Gastrocnemius medialis (tissue), 4 donors: ENCODE results near the gene ITGB5. TPM values are rescaled to one million over a fixed set of nuclear protein-coding genes. Genes with fewer than 3 reads are reported as not detected.

Source experiments
- ATAC-seq, 2 donors: fragments of 150-250 bp; one replicate each; pipeline ENCODE4 v1.9.1; 2016
- DNase-seq, 2 donors: peaks; one replicate each; pipeline ENCODE4 v3.0.0-alpha.2; 2019
- H3K27ac ChIP-seq, 4 donors: fragments of 200-600 bp; sonication (generic); 1 replicate in 1 of 4; 2 replicates in 3 of 4; pipeline ENCODE4 v1.5.1; 2016 to 2018; ENCODE audit warnings: mild to moderate bottlenecking in 2 of 4, moderate library complexity in 1 of 4
- H3K27me3 ChIP-seq, 3 donors: fragments of 200-600 bp; sonication (generic) in 2 of 3; 1 replicate in 1 of 3; 2 replicates in 2 of 3; pipeline versions ENCODE4 v1.5.1 to v1.6.0; 2016 to 2019; ENCODE audit warnings: mild to moderate bottlenecking in 1 of 3, moderate library complexity in 1 of 3
- H3K36me3 ChIP-seq, 2 donors: fragments of 200-600 bp; sonication (generic) in 1 of 2; one replicate each; pipeline ENCODE4 v1.5.1; 2017 to 2018
- H3K4me1 ChIP-seq, 2 donors: fragments of 200-600 bp; sonication (generic) in 1 of 2; one replicate each; pipeline ENCODE4 v1.5.1; 2016 to 2017; ENCODE audit warnings: mild to moderate bottlenecking in 2 of 2
- H3K4me3 ChIP-seq, 4 donors: fragments of 200-600 bp; sonication (generic) in 3 of 4; 1 replicate in 1 of 4; 2 replicates in 3 of 4; pipeline ENCODE4 v1.5.1; 2016 to 2019; ENCODE audit warnings: mild to moderate bottlenecking in 2 of 4
- H3K9me3 ChIP-seq, 3 donors: fragments of 200-600 bp; sonication (generic) in 2 of 3; 1 replicate in 1 of 3; 2 replicates in 2 of 3; pipeline ENCODE4 v1.5.1; 2016 to 2019
- CTCF ChIP-seq, 5 experiments: fragments of 450-650 bp in 3 of 5; fragments of 200-600 bp in 2 of 5; sonication (generic) in 2 of 5; IDR thresholded peaks in 4 of 5; conservative IDR thresholded peaks in 1 of 5; 1 replicate in 4 of 5; 2 replicates in 1 of 5; pipeline ENCODE4 v1.5.1; 2016 to 2019; ENCODE audit warnings: antibody characterized with exemption in 5 of 5, mild to moderate bottlenecking in 3 of 5, moderate library complexity in 3 of 5
- POLR2A ChIP-seq, 2 donors: fragments of 450-650 bp; IDR thresholded peaks; one replicate each; pipeline ENCODE4 v1.6.1; 2017; ENCODE audit warnings: antibody characterized with exemption in 2 of 2, mild to moderate bottlenecking in 2 of 2, moderate library complexity in 2 of 2
- in situ Hi-C, 4 donors: fragments of 200-750 bp; cut with MboI; loops; one replicate each; pipeline versions ENCODE4 v1.15.0 to v1.8.0; 2017; ENCODE audit warnings: low sequenced_read_pairs in 4 of 4
- intact Hi-C: fragments of 100-400 bp; cut with DNase I; formaldehyde crosslinking; loops from one replicate; pipeline ENCODE4 v1.15.1; 2023; ENCODE audit warnings: low total_unique reads
- total RNA-seq, 4 donors: library from RNA; depleted of rRNA; stranded (reverse); fragments of >200 nt; gene quantifications; one replicate each; pipeline versions ENCODE4 v1.1.0 to v1.2.3, GENCODE V29; 2016

ITGB5 gene
- total RNA-seq, 4 donors from 2014 or later: 35.2 to 101 (median 71.3) TPM

- TF ChIP-seq CTCF (IDR thresholded peaks at IDR 0.05 in 4 of 5, conservative IDR thresholded peaks at IDR 0.05 in 1 of 5): no peak
- TF ChIP-seq POLR2A (IDR thresholded peaks at IDR 0.05): no peak
- no peaks in the 10 kb centered on the region for H3K36me3 ChIP-seq
- no peak overlapping the region for H3K4me3 ChIP-seq
- DNase-seq (no peak), ATAC-seq (no peak)
- intact Hi-C loops: no loop called here
- in situ Hi-C loops: loop anchor here in 1 of 4 donors (10.0 kb wide), 1 partner anchor 53 kb away; the partner anchor contains the start of gene ITGB5
- H3K4me1 ChIP-seq: peaks cover 19 to 25% of the 10 kb centered on the region in 2 donors
- peak overlapping the region in 3 of 4 donors; percentile 45 to 50 (median 46) for H3K27ac ChIP-seq
- no peaks in the 10 kb centered on the region for H3K9me3 ChIP-seq
- no peaks in the 10 kb centered on the region for H3K27me3 ChIP-seq
Observed at GRCh38 chr3:124831628-124832199, 55.5 kb downstream of the ITGB5 start.

GRCh38 chr3:124829819-124830554, 57.2 kb downstream of the ITGB5 start:
- DNase-seq (peak in 1 of 2 donors; percentile 52), ATAC-seq (peak; percentile 40)
- intact Hi-C loops: no loop called here
- Histone ChIP-seq H3K27ac (peak overlapping the region; percentile 39 to 62 (median 53)), H3K36me3 (no peaks in the 10 kb centered on the region), H3K4me3 (no peak overlapping the region), H3K9me3 (no peaks in the 10 kb centered on the region), H3K4me1 (peaks cover 4 to 9% of the 10 kb centered on the region in 2 donors), H3K27me3 (no peaks in the 10 kb centered on the region)
- in situ Hi-C loops: loop anchor here in 1 of 4 donors (10.0 kb wide), 1 partner anchor 55 kb away; the partner anchor contains the start of gene ITGB5
- TF ChIP-seq CTCF (IDR thresholded peaks at IDR 0.05 in 4 of 5, conservative IDR thresholded peaks at IDR 0.05 in 1 of 5): no peak

GRCh38 chr3:124829178-124829818, 57.9 kb downstream of the ITGB5 start:
- no peaks in the 10 kb centered on the region for H3K36me3 ChIP-seq
- ATAC-seq: peak; percentile 47 to 69
- intact Hi-C loops: no loop called here

More at GRCh38 chr3:124829178-124829818, 57.9 kb downstream of the ITGB5 start:
- H3K4me1 ChIP-seq: peaks cover 0 to 2% of the 10 kb centered on the region in 2 donors
- DNase-seq: peak in 1 of 2 donors; percentile 62
- H3K9me3 ChIP-seq: no peaks in the 10 kb centered on the region
- in situ Hi-C loops: no loop called here
- H3K4me3 ChIP-seq: no peak overlapping the region
- H3K27me3 ChIP-seq: no peaks in the 10 kb centered on the region
- peak in 1 of 2 donors; percentile 30 for TF ChIP-seq POLR2A (IDR thresholded peaks at IDR 0.05)
- TF ChIP-seq CTCF (IDR thresholded peaks at IDR 0.05 in 4 of 5, conservative IDR thresholded peaks at IDR 0.05 in 1 of 5): no peak
- peak overlapping the region; percentile 39 to 62 (median 53) for H3K27ac ChIP-seq
